B cell (primary cell): ENCODE data around the gene PDCD1LG2. TPM values are rescaled to one million over a fixed set of nuclear protein-coding genes. Genes with fewer than 3 reads are reported as not detected.

Experiments used
- ATAC-seq: fragments of 200-7000 bp; cut with Tn5 transposase; one replicate; pipeline ENCODE4 v1.10.0; 2021; ENCODE audit warnings: low read depth, mild to moderate bottlenecking, moderate number of reproducible peaks, moderate library complexity
- CTCF ChIA-PET: fragments of 350-600 bp; sonication (Branson Sonifier 250); formaldehyde crosslinking; loops from one replicate; lab custom pipeline; 2021; ENCODE audit warnings: antibody characterized with exemption, inconsistent platforms; lab: Charles Lee
- POLR2A ChIA-PET: fragments of 350-600 bp; sonication (Branson Sonifier 250); formaldehyde crosslinking; loops from one replicate; lab custom pipeline; 2021; ENCODE audit warnings: antibody characterized with exemption; lab: Charles Lee
- DNase-seq: peaks from one replicate; pipeline ENCODE4 v3.0.0; 2013
- H2AFZ ChIP-seq: 2 replicates; pipeline ENCODE4 v1.6.1; 2012; ENCODE audit warnings: mild to moderate bottlenecking, low read depth, low read length; ENCODE audit not compliant: insufficient read depth, poor library complexity, severe bottlenecking
- H3K27ac ChIP-seq, 2 donors: 1 replicate in 1 of 2; 2 replicates in 1 of 2; pipeline ENCODE4 v1.5.1; 2012 to 2013; ENCODE audit warnings: low read length in 2 of 2, mild to moderate bottlenecking in 2 of 2, moderate library complexity in 1 of 2
- H3K27me3 ChIP-seq, 4 experiments: fragments of 200-600 bp in 1 of 4; sonication (generic) in 1 of 4; replicated peaks in 1 of 4; 1 replicate in 2 of 4; 2 replicates in 2 of 4; pipeline versions ENCODE4 v1.6.1 to v1.7.0; 2013 to 2016; ENCODE audit warnings: low read length in 3 of 4, mild to moderate bottlenecking in 2 of 4, mixed read lengths in 1 of 4, moderate library complexity in 1 of 4; ENCODE audit not compliant: insufficient read depth in 4 of 4, control insufficient read depth in 3 of 4; ENCODE audit errors: control extremely low read depth in 1 of 4
- H3K36me3 ChIP-seq, 2 experiments: replicated peaks in 1 of 2; 1 replicate in 1 of 2; 2 replicates in 1 of 2; pipeline versions ENCODE4 v1.6.1 to v1.7.1; 2013; ENCODE audit warnings: low read length in 1 of 2; ENCODE audit not compliant: insufficient read depth in 2 of 2, control insufficient read depth in 1 of 2; ENCODE audit errors: control extremely low read depth in 1 of 2, extremely low read depth in 1 of 2
- H3K4me1 ChIP-seq, 2 donors: fragments of 200-600 bp in 1 of 2; sonication (generic) in 1 of 2; 1 replicate in 1 of 2; 2 replicates in 1 of 2; pipeline versions ENCODE4 v1.5.1 to v1.6.1; 2013 to 2017; ENCODE audit warnings: low read length in 2 of 2; ENCODE audit not compliant: control insufficient read depth in 2 of 2, insufficient read depth in 2 of 2
- H3K4me2 ChIP-seq: replicated peaks from 2 replicates; pipeline ENCODE3; 2012; ENCODE audit warnings: mild to moderate bottlenecking, low read depth, low read length; ENCODE audit not compliant: poor library complexity, severe bottlenecking
- H3K4me3 ChIP-seq, 5 experiments: fragments of 200-600 bp in 1 of 5; sonication (generic) in 1 of 5; 1 replicate in 3 of 5; 2 replicates in 2 of 5; pipeline versions ENCODE4 v1.5.1 to v1.7.0; 2011 to 2016; ENCODE audit warnings: low read length in 4 of 5, mild to moderate bottlenecking in 4 of 5, low read depth in 2 of 5, control low read depth in 1 of 5, moderate library complexity in 1 of 5; ENCODE audit not compliant: insufficient read depth in 1 of 5; ENCODE audit errors: control extremely low read depth in 1 of 5, extremely low read depth in 1 of 5
- H3K79me2 ChIP-seq: fragments of 200-600 bp; sonication (generic); one replicate; pipeline ENCODE4 v1.6.0; 2016; ENCODE audit warnings: low read length; ENCODE audit not compliant: control insufficient read depth, insufficient read depth
- H3K9ac ChIP-seq: fragments of 200-600 bp; sonication (generic); 2 replicates; pipeline ENCODE4 v1.6.1; 2017; ENCODE audit warnings: mild to moderate bottlenecking, low read length, moderate library complexity
- H3K9me3 ChIP-seq, 3 donors: one replicate each; pipeline versions ENCODE4 v1.6.1 to v1.7.1; 2013; ENCODE audit warnings: low read length in 2 of 3; ENCODE audit not compliant: control insufficient read depth in 2 of 3, insufficient read depth in 1 of 3; ENCODE audit errors: control extremely low read depth in 1 of 3
- H4K20me1 ChIP-seq: 2 replicates; pipeline ENCODE4 v1.6.0; 2012; ENCODE audit warnings: mild to moderate bottlenecking, low read length; ENCODE audit not compliant: insufficient read depth, control insufficient read depth, poor library complexity, severe bottlenecking
- H3K27ac Mint-ChIP-seq: one replicate; pipeline ENCODE4 v1.8.0; 2021; ENCODE audit warnings: mixed read lengths
- H3K27me3 Mint-ChIP-seq: one replicate; pipeline ENCODE4 v1.8.0; 2021; ENCODE audit warnings: mixed read lengths
- H3K4me1 Mint-ChIP-seq: one replicate; pipeline ENCODE4 v1.8.0; 2021; ENCODE audit warnings: mixed read lengths
- H3K4me3 Mint-ChIP-seq: one replicate; pipeline ENCODE4 v1.8.0; 2021; ENCODE audit warnings: mixed read lengths
- H3K9me3 Mint-ChIP-seq: one replicate; pipeline ENCODE4 v1.8.0; 2022; ENCODE audit warnings: mixed read lengths; ENCODE audit not compliant: insufficient read depth
- CTCF ChIP-seq: fragments of 200-600 bp; IDR thresholded peaks from one replicate; pipeline ENCODE4 v1.8.0; 2022; ENCODE audit warnings: antibody characterized with exemption, mild to moderate bottlenecking
- EZH2 ChIP-seq: IDR thresholded peaks from 2 replicates; pipeline ENCODE4 v1.6.1; 2012; ENCODE audit warnings: borderline replicate concordance, low read depth, mild to moderate bottlenecking, moderate library complexity, low read length; ENCODE audit not compliant: insufficient read depth, poor library complexity, severe bottlenecking
- WGBS: methylation state at CpG from one replicate; pipeline ENCODE4 v1.1.5; 2013; ENCODE audit warnings: missing lambda C conversion rate; ENCODE audit not compliant: insufficient coverage; 5-methylcytosine and 5-hydroxymethylcytosine counted together
- intact Hi-C: fragments of 100-400 bp; cut with micrococcal nuclease; formaldehyde crosslinking; loops from one replicate; pipeline ENCODE4 v1.10.0; 2022
- polyA plus RNA-seq: library from polyadenylated mRNA; depleted of rRNA; stranded (reverse); fragments of >200 nt; gene quantifications from 2 replicates; pipeline ENCODE4 v1.2.3, GENCODE V29; 2012
- total RNA-seq, 2 donors: library from RNA; stranded (reverse); fragments of 120-200 nt in 1 of 2; gene quantifications; 1 replicate in 1 of 2; 2 replicates in 1 of 2; pipeline versions ENCODE4 v1.2.3 to v1.2.4, GENCODE V29; 2013 to 2022

PDCD1LG2 gene
- total and polyA plus RNA-seq, 2 donors (not counting 1 experiment from before 2014, with no cell fraction given) = 0.67 TPM; not detected in 1

- intact Hi-C loops = no loop called here
- ChIA-PET POLR2A (no interaction called here), CTCF (no interaction called here)
- TF ChIP-seq CTCF = no peak
- no peak for TF ChIP-seq EZH2
- H3K4me3 ChIP-seq = no peak overlapping the region
- peaks cover 0 to 7% of the 10 kb centered on the region in 2 donors for H3K4me1 ChIP-seq
- no peak overlapping the region for H3K27ac ChIP-seq
- H3K27ac Mint-ChIP-seq = no peak overlapping the region
- no peaks in the 10 kb centered on the region for H4K20me1 ChIP-seq
- no peak overlapping the region for H3K4me2 ChIP-seq
- ATAC-seq (no peak), DNase-seq (no peak)
- no peaks in the 10 kb centered on the region for H3K36me3 ChIP-seq
- H3K4me3 Mint-ChIP-seq = no peak overlapping the region
- 100% methylated on average over 1 of the region's 4 CpGs for WGBS
- H3K79me2 ChIP-seq = no peaks in the 10 kb centered on the region
- H3K27me3 Mint-ChIP-seq = no peaks in the 10 kb centered on the region
- H3K27me3 ChIP-seq = no peaks in the 10 kb centered on the region
- peaks cover 13% of the 10 kb centered on the region for H3K4me1 Mint-ChIP-seq
- no peak overlapping the region for H2AFZ ChIP-seq
- peaks cover 0 to 7% (median 1%) of the 10 kb centered on the region in 3 donors for H3K9me3 ChIP-seq
- no peak overlapping the region for H3K9ac ChIP-seq
- H3K9me3 Mint-ChIP-seq = no peaks in the 10 kb centered on the region
These were observed 29.4 kb upstream of the PDCD1LG2 start for GRCh38 chr9:5480919-5481318.

- H3K4me1 ChIP-seq = peaks cover 0 to 7% of the 10 kb centered on the region in 2 donors
- no peaks in the 10 kb centered on the region for H3K9me3 Mint-ChIP-seq
- WGBS = no CpG with 5 or more reads among the region's 5 CpGs
- H3K27me3 Mint-ChIP-seq = no peaks in the 10 kb centered on the region
- no peak overlapping the region for H3K27ac ChIP-seq
- no peaks in the 10 kb centered on the region for H3K36me3 ChIP-seq
- no peaks in the 10 kb centered on the region for H4K20me1 ChIP-seq
- H3K4me2 ChIP-seq = peak overlapping the region; percentile 11
- POLR2A ChIA-PET = no interaction called here
- H3K79me2 ChIP-seq = no peaks in the 10 kb centered on the region
- peaks cover 0 to 7% (median under 1%) of the 10 kb centered on the region in 3 donors for H3K9me3 ChIP-seq
- H3K4me3 ChIP-seq = no peak overlapping the region
- peak overlapping the region; percentile 38 for H3K4me3 Mint-ChIP-seq
- no peak overlapping the region for H2AFZ ChIP-seq
- no peak for TF ChIP-seq CTCF
- no peak overlapping the region for H3K27ac Mint-ChIP-seq
- intact Hi-C loops = no loop called here
- H3K9ac ChIP-seq = no peak overlapping the region
- ATAC-seq (no peak), DNase-seq (peak; percentile 14)
- H3K4me1 Mint-ChIP-seq = peaks cover 13% of the 10 kb centered on the region
- no peaks in the 10 kb centered on the region for H3K27me3 ChIP-seq
- CTCF ChIA-PET = no interaction called here
These were observed 28.9 kb upstream of the PDCD1LG2 start for GRCh38 chr9:5481322-5482040.
